ENCODE measurements around the gene TIMM44. TPM values are rescaled to one million over a fixed set of nuclear protein-coding genes. Genes with fewer than 3 reads are reported as not detected.
"Not testable (repeated sequence)": the region's sequence is repeated elsewhere in the genome, so short reads cannot be mapped to it uniquely, and the experiment has no call there.

Gene TIMM44
- total RNA-seq, 1 donor from 2014 or later: 43.7 TPM

DNA sequence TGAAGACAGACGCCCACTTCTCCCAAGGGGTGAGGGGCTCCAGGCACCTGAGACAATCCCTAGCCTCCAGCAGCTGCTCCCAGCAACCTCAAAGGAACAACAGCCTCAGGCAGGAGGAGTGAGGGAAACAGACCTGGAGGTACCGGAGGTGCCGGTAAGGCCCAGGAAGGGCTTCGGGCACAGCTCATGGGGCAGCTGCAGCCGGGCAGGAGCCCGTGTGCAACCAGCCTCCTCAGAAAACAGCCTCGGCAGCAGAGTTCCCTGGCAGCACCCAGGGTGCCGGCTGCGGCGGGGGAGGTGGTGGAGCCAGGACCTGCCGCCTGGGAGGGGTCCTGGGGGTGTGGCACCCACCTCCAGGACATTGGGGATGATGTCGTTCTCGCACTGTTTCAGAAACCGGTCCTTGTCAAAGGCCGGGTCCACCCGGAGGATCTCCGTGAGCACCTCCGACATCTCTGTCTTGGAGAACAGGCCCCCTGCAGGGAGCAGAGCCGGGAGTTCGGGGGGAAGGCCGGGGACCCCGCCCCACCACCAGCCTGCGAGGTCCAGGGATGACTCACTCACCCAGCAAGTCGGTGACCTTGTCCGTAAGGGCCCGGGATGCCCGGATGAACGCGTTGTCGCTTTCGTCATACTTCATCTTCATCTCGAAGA is 11.1 kb downstream of the TIMM44 start:
- Histone ChIP-seq H3K4me1 (no peaks in the 10 kb centered on the region), H3K9ac (no peak overlapping the region), H3K79me2 (ENCODE audit: low read depth) (no peaks in the 10 kb centered on the region), H3K27ac (no peak overlapping the region), H3K4me3 (no peak overlapping the region), H3K36me3 (no peaks in the 10 kb centered on the region), H2AFZ (replicated peaks) (no peak overlapping the region), H3K9me3 (ENCODE audit: low read depth) (no peaks in the 10 kb centered on the region), H3K27me3 (no peaks in the 10 kb centered on the region), H3K4me2 (no peak overlapping the region), H3F3A (ENCODE audit: low read depth) (peaks cover 14% of the 10 kb centered on the region), H4K20me1 (ENCODE audit: low read depth) (peaks cover 10% of the 10 kb centered on the region)
- H3K36me3 Mint-ChIP-seq: peaks cover 4% of the 10 kb centered on the region
- no peak for TF ChIP-seq CTCF (IDR thresholded peaks at IDR 0.05)
- no peak for TF ChIP-seq EZH2phosphoT487 (IDR thresholded peaks at IDR 0.05)
- no peak for TF ChIP-seq EZH2 (IDR thresholded peaks at IDR 0.05)
- no peaks in the 10 kb centered on the region for H3K9me3 Mint-ChIP-seq
- H3K4me1 Mint-ChIP-seq: peaks cover 10% of the 10 kb centered on the region
- no peak for DNase-seq (ENCODE audit: low spot score)
- H3K27me3 Mint-ChIP-seq (ENCODE audit: insufficient read depth, low read depth): peaks cover 2% of the 10 kb centered on the region
- H3K4me3 Mint-ChIP-seq: no peak overlapping the region
- no peak overlapping the region for H3K27ac Mint-ChIP-seq

GRCh38 chr19:7931221-7932061 is 12.0 kb downstream of the TIMM44 start:
- no peak for TF ChIP-seq CTCF (IDR thresholded peaks at IDR 0.05)
- no peak for TF ChIP-seq EZH2 (IDR thresholded peaks at IDR 0.05)
- TF ChIP-seq EZH2phosphoT487 (IDR thresholded peaks at IDR 0.05): no peak
- no peak for DNase-seq (ENCODE audit: low spot score)
- no peaks in the 10 kb centered on the region for H3K79me2 ChIP-seq (ENCODE audit: low read depth)
- no peak overlapping the region for H3K9ac ChIP-seq
- H2AFZ ChIP-seq (replicated peaks): no peak overlapping the region
- Mint-ChIP-seq H3K4me1 (peaks cover 12% of the 10 kb centered on the region), H3K27me3 (ENCODE audit: insufficient read depth, low read depth) (peaks cover 4% of the 10 kb centered on the region), H3K9me3 (no peaks in the 10 kb centered on the region), H3K4me3 (no peak overlapping the region), H3K27ac (no peak overlapping the region), H3K36me3 (peaks cover 6% of the 10 kb centered on the region)
- peaks cover 19% of the 10 kb centered on the region for H4K20me1 ChIP-seq (ENCODE audit: low read depth)
- H3K4me1 ChIP-seq: no peaks in the 10 kb centered on the region
- no peak overlapping the region for H3K4me3 ChIP-seq
- no peaks in the 10 kb centered on the region for H3K27me3 ChIP-seq
- peaks cover 23% of the 10 kb centered on the region for H3F3A ChIP-seq (ENCODE audit: low read depth)
- no peaks in the 10 kb centered on the region for H3K36me3 ChIP-seq
- H3K9me3 ChIP-seq (ENCODE audit: low read depth): no peaks in the 10 kb centered on the region
- no peak overlapping the region for H3K4me2 ChIP-seq
- H3K27ac ChIP-seq: no peak overlapping the region

DNA sequence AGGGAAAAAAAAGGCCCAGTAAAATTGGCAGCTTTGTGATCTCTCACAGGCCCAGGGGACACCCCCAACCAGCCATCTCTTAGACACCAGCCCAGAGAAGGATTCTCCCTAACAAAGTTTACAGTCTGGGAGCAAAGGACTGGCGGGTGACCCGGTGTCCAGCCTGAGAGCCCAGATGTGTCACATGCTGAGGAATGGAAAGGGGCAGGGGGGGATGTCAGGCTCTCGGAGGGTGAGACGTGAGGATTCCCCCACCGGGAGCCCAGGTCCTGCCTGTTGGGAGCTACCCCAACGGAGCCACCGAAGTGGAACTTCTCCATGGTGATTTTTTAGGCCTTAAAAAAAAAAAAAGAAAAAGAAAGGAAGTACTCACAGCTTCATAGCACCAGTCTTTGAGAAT is 12.7 kb downstream of the TIMM44 start:
- Mint-ChIP-seq H3K9me3 (no peaks in the 10 kb centered on the region), H3K4me3 (no peak overlapping the region), H3K36me3 (peaks cover 7% of the 10 kb centered on the region), H3K27ac (no peak overlapping the region), H3K27me3 (ENCODE audit: insufficient read depth, low read depth) (peaks cover 6% of the 10 kb centered on the region), H3K4me1 (peaks cover 15% of the 10 kb centered on the region)
- H3K4me1 ChIP-seq: no peaks in the 10 kb centered on the region
- H3K27me3 ChIP-seq: no peaks in the 10 kb centered on the region
- H2AFZ ChIP-seq (replicated peaks): no peak overlapping the region
- H3K9ac ChIP-seq: no peak overlapping the region
- no peaks in the 10 kb centered on the region for H3K9me3 ChIP-seq (ENCODE audit: low read depth)
- no peak overlapping the region for H3K4me2 ChIP-seq
- H3K27ac ChIP-seq: no peak overlapping the region
- no peaks in the 10 kb centered on the region for H3K79me2 ChIP-seq (ENCODE audit: low read depth)
- TF ChIP-seq CTCF (IDR thresholded peaks at IDR 0.05) (no peak), EZH2 (IDR thresholded peaks at IDR 0.05) (no peak), EZH2phosphoT487 (IDR thresholded peaks at IDR 0.05) (no peak)
- H3K36me3 ChIP-seq: no peaks in the 10 kb centered on the region
- H4K20me1 ChIP-seq (ENCODE audit: low read depth): peaks cover 23% of the 10 kb centered on the region
- peaks cover 24% of the 10 kb centered on the region for H3F3A ChIP-seq (ENCODE audit: low read depth)
- no peak overlapping the region for H3K4me3 ChIP-seq
- no peak for DNase-seq (ENCODE audit: low spot score)

- H3K4me2 ChIP-seq; H3K4me1 ChIP-seq; H3K27ac Mint-ChIP-seq; H3K36me3 Mint-ChIP-seq; H3K4me3 ChIP-seq; H3K36me3 ChIP-seq; H3K79me2 ChIP-seq (ENCODE audit: low read depth); H3K4me3 Mint-ChIP-seq; H3K9ac ChIP-seq; H2AFZ ChIP-seq (replicated peaks); H3K27me3 ChIP-seq; H3K27ac ChIP-seq; H3K9me3 Mint-ChIP-seq; DNase-seq (ENCODE audit: low spot score); H3K9me3 ChIP-seq (ENCODE audit: low read depth); H3K27me3 Mint-ChIP-seq (ENCODE audit: insufficient read depth, low read depth): not testable (repeated sequence)
- peaks cover 23% of the 10 kb centered on the region for H4K20me1 ChIP-seq (ENCODE audit: low read depth)
- peaks cover 15% of the 10 kb centered on the region for H3K4me1 Mint-ChIP-seq
- H3F3A ChIP-seq (ENCODE audit: low read depth): peaks cover 28% of the 10 kb centered on the region
Measured at GRCh38 chr19:7930030-7930429, 13.4 kb downstream of the TIMM44 start.
